Mammary epithelial cell (primary cell): ENCODE results near the gene S100A14.

Experiments used
- EZH2 ChIP-seq: IDR thresholded peaks from 2 replicates; pipeline ENCODE4 v1.6.1; 2012; ENCODE audit warnings: low read length, inconsistent platforms, borderline replicate concordance
- TF ChIP-seq, protein P1 (sequence below), 2 donors: IDR thresholded peaks in 1 of 2; conservative IDR thresholded peaks in 1 of 2; 2 replicates each; pipeline ENCODE4 v1.5.1; 2011 to 2012; ENCODE audit warnings: inconsistent platforms in 2 of 2, low read length in 2 of 2, mild to moderate bottlenecking in 2 of 2, control low read depth in 1 of 2, low read depth in 1 of 2; ENCODE audit not compliant: insufficient read depth in 1 of 2; ENCODE audit errors: extremely low read depth in 1 of 2

DNA sequence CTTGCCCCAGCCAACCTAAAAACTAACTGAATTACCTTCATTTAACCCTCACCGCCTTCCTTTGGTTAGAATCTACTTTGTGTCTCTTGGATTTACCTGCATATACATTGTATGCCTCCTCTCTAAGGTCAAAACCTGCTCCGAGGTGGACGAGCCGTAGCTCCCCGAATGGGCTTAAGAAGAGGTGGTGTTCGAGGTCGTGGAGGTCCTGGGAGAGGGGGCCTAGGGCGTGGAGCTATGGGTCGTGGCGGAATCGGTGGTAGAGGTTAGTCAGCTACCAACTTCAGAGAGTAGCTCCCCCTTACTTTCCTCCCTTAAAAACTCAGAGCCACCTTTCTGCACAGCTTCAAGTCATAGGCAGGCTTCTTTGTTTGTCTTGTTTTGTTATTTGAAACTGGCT lies 27.0 kb upstream of the S100A14 start:
- TF ChIP-seq, protein P1, sequence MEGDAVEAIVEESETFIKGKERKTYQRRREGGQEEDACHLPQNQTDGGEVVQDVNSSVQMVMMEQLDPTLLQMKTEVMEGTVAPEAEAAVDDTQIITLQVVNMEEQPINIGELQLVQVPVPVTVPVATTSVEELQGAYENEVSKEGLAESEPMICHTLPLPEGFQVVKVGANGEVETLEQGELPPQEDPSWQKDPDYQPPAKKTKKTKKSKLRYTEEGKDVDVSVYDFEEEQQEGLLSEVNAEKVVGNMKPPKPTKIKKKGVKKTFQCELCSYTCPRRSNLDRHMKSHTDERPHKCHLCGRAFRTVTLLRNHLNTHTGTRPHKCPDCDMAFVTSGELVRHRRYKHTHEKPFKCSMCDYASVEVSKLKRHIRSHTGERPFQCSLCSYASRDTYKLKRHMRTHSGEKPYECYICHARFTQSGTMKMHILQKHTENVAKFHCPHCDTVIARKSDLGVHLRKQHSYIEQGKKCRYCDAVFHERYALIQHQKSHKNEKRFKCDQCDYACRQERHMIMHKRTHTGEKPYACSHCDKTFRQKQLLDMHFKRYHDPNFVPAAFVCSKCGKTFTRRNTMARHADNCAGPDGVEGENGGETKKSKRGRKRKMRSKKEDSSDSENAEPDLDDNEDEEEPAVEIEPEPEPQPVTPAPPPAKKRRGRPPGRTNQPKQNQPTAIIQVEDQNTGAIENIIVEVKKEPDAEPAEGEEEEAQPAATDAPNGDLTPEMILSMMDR (conservative IDR thresholded peaks at IDR 0.05 in 1 of 2, IDR thresholded peaks at IDR 0.05 in 1 of 2; ENCODE audit: extremely low read depth in 1 of 2, insufficient read depth in 1 of 2, low read depth in 1 of 2, low read length in 2 of 2): no peak
- no peak for TF ChIP-seq EZH2
